Middle frontal gyrus (tissue), 1 donor: ENCODE results near the gene PLBD2.
A peak's percentile ranks its signal among the peaks of the same experiment; 100 is the strongest.
"Not testable (repeated sequence)": the region's sequence is repeated elsewhere in the genome, so short reads cannot be mapped to it uniquely, and the experiment has no call there.

Experiments
- DNase-seq: peaks from one replicate; pipeline ENCODE4 v3.0.0-alpha.2; 2015; ENCODE audit warnings: low spot score; ENCODE audit errors: extremely low spot score

Gene PLBD2

GRCh38 chr12:113333877-113334785 lies 24.3 kb upstream of the PLBD2 start:
- no peak for DNase-seq

GRCh38 chr12:113334786-113335539 lies 23.4 kb upstream of the PLBD2 start, which contains the start of gene SLC8B1:
Gene SLC8B1 (minus strand): TSS chr12:113335109. CDS start chr12:113332878, 2,231 bp downstream.
- DNase-seq = peak; percentile 72

- no peak for DNase-seq
Measured at GRCh38 chr12:113339540-113339939, 18.8 kb upstream of the PLBD2 start.

- no peak for DNase-seq
Measured at GRCh38 chr12:113340061-113340460, 18.3 kb upstream of the PLBD2 start.

- DNase-seq = no peak
Measured at GRCh38 chr12:113341535-113341934, 16.9 kb upstream of the PLBD2 start.

GRCh38 chr12:113345318-113345717 lies 13.1 kb upstream of the PLBD2 start:
- DNase-seq = no peak

GRCh38 chr12:113346353-113346752 lies 12.0 kb upstream of the PLBD2 start:
- DNase-seq = no peak

GRCh38 chr12:113347107-113347506 lies 11.3 kb upstream of the PLBD2 start:
- DNase-seq = no peak

- DNase-seq = no peak
Measured at GRCh38 chr12:113347892-113348291, 10.5 kb upstream of the PLBD2 start.

- DNase-seq = no peak
Measured at GRCh38 chr12:113348849-113349536, 9.4 kb upstream of the PLBD2 start.

GRCh38 chr12:113351089-113351488 lies 7.3 kb upstream of the PLBD2 start:
- DNase-seq = no peak

- not testable (repeated sequence) for DNase-seq
Measured at GRCh38 chr12:113354192-113354591, 4.2 kb upstream of the PLBD2 start.

GRCh38 chr12:113359133-113359938 lies 949 bp downstream of the PLBD2 start:
- peak; percentile 65 for DNase-seq

- no peak for DNase-seq
Measured at GRCh38 chr12:113359939-113360748, 1.8 kb downstream of the PLBD2 start.

- DNase-seq = no peak
Measured at GRCh38 chr12:113361574-113362370, 3.4 kb downstream of the PLBD2 start.

- no peak for DNase-seq
Measured at GRCh38 chr12:113364698-113365097, 6.3 kb downstream of the PLBD2 start.

- DNase-seq = no peak
Measured at GRCh38 chr12:113365639-113366395, 7.4 kb downstream of the PLBD2 start.

GRCh38 chr12:113366827-113367226 lies 8.4 kb downstream of the PLBD2 start:
- DNase-seq = no peak
